Activated B cell treated with CpG ODN at 0.5 μM for 24 hours (primary cell): ENCODE measurements around the gene TGM5. TPM values are rescaled to one million over a fixed set of nuclear protein-coding genes. Genes with fewer than 3 reads are reported as not detected.
A peak's percentile ranks its signal among the peaks of the same experiment; 100 is the strongest.

Experiments
- ATAC-seq: fragments of 200-7000 bp; cut with Tn5 transposase; one replicate; pipeline ENCODE4 v1.10.0; 2021; ENCODE audit warnings: low read depth, mild to moderate bottlenecking, moderate library complexity
- CTCF ChIA-PET: fragments of 350-600 bp; sonication (Branson Sonifier 250); formaldehyde crosslinking; loops from one replicate; lab custom pipeline; 2021; ENCODE audit warnings: antibody characterized with exemption; lab: Charles Lee
- POLR2A ChIA-PET: fragments of 350-600 bp; sonication (Branson Sonifier 250); formaldehyde crosslinking; loops from one replicate; lab custom pipeline; 2021; ENCODE audit warnings: antibody characterized with exemption; lab: Charles Lee
- DNase-seq: peaks from one replicate; pipeline ENCODE4 v3.0.0; 2022
- H3K27ac Mint-ChIP-seq: one replicate; pipeline ENCODE4 v1.8.0; 2020; ENCODE audit warnings: mixed read lengths
- H3K27me3 Mint-ChIP-seq: one replicate; pipeline ENCODE4 v1.8.0; 2021; ENCODE audit warnings: mixed read lengths
- H3K36me3 Mint-ChIP-seq: one replicate; pipeline ENCODE4 v1.8.0; 2021; ENCODE audit warnings: low read depth, mixed read lengths
- H3K4me1 Mint-ChIP-seq: one replicate; pipeline ENCODE4 v1.8.0; 2021; ENCODE audit warnings: mixed read lengths
- H3K4me3 Mint-ChIP-seq: one replicate; pipeline ENCODE4 v1.8.0; 2020; ENCODE audit warnings: mild to moderate bottlenecking, mixed read lengths
- H3K9me3 Mint-ChIP-seq: one replicate; pipeline ENCODE4 v1.8.0; 2020; ENCODE audit warnings: mixed read lengths
- CTCF ChIP-seq: fragments of 200-600 bp; IDR thresholded peaks from one replicate; pipeline ENCODE4 v1.8.0; 2022; ENCODE audit warnings: antibody characterized with exemption, mild to moderate bottlenecking
- intact Hi-C: fragments of 100-400 bp; cut with micrococcal nuclease; formaldehyde crosslinking; loops from one replicate; pipeline ENCODE4 v1.15.1; 2024
- total RNA-seq: library from RNA; stranded (reverse); gene quantifications from 2 replicates; pipeline ENCODE4 v1.2.3, GENCODE V29; 2022

TGM5 gene
- total RNA-seq, 1 donor from 2014 or later, result 0.11 TPM

DNA sequence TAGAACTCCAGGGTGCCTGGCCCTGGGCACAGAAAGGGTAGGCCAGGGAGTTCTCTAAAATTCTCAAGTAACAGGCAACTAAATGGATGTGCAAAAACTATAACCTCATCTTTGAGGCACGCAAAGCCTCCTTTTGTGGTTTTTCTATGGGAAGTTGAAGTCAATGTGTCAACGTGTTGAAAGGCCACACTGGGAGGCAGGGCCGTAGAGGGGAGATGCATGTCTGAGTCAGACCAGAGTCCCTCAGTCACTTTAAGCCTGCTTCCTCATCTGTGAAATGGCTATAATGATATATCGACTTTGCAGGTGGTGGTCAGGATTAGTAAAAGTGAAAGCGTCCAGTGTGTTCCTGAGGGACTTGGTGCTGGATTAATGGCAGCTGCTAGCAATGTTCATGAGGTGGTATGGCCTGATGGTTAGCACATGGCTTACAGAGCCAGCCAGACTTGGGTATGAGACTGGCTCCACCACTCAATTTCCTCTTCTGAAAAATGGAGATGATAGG is 17.0 kb downstream of the TGM5 start:
- intact Hi-C loops, result no loop called here
- H3K9me3 Mint-ChIP-seq, result no peaks in the 10 kb centered on the region
- ATAC-seq (peak; percentile 36), DNase-seq (no peak)
- peaks cover 31% of the 10 kb centered on the region for H3K4me1 Mint-ChIP-seq
- no peak overlapping the region for H3K27ac Mint-ChIP-seq
- CTCF ChIA-PET, result interaction anchor here (1.5 kb wide), 1 partner anchor 24 kb away, joined by 5 read pairs; no protein-coding TSS in a partner anchor
- no peak for TF ChIP-seq CTCF
- H3K36me3 Mint-ChIP-seq, result no peaks in the 10 kb centered on the region
- POLR2A ChIA-PET, result no interaction called here
- H3K4me3 Mint-ChIP-seq, result no peak overlapping the region
- no peaks in the 10 kb centered on the region for H3K27me3 Mint-ChIP-seq

DNA sequence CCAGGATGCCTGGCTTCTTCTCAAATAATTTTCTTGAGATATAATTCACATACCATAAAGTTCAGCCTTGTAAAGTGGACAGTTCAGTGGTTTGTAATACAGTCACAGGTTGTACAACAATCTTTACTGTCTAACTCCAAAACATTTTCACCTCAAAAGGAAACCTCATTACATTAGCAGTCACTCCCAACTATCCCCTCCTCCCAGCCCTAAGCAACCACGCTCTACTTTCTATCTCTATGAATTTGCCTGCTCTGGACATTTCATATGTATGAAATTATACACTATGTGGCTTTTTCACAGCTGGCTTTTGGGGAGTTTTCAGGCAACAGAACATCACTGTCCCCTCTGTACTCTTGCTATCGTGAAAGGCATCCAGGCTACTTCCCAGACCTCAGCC is 17.5 kb downstream of the TGM5 start:
- no peaks in the 10 kb centered on the region for H3K36me3 Mint-ChIP-seq
- H3K4me1 Mint-ChIP-seq, result peaks cover 27% of the 10 kb centered on the region
- DNase-seq (no peak), ATAC-seq (no peak)
- H3K27me3 Mint-ChIP-seq, result no peaks in the 10 kb centered on the region
- H3K4me3 Mint-ChIP-seq, result no peak overlapping the region
- intact Hi-C loops, result no loop called here
- H3K9me3 Mint-ChIP-seq, result no peaks in the 10 kb centered on the region
- ChIA-PET CTCF (no interaction called here), POLR2A (no interaction called here)
- no peak for TF ChIP-seq CTCF
- H3K27ac Mint-ChIP-seq, result no peak overlapping the region

DNA sequence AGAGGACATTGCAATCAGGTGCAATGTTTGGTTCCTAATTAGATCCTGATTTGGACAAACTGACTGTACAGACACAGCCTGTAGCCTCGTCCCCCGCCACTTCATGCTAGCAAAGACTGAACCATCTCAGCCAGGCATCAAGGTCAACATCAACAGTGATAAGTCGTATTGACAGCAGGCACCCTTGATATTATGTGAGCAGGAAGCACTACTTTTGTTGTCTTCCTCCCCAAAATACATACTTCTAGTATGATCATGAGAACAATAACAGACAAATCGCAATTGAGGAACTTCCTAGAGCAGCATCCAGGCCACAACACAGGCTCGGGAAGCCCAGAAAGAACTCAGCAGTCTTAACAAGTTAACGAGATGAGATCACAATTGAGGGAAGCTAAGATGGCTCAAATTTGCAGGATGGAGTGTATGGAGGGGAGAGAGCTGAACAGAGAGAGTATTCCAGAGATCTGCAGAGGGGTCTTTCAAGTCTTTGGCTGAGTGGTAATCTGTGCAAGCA is 20.4 kb downstream of the TGM5 start:
- ChIA-PET POLR2A (no interaction called here), CTCF (interaction anchor here (1.9 kb wide), 1 partner anchor 21 kb away, joined by 7 read pairs; no protein-coding TSS in a partner anchor)
- no peak overlapping the region for H3K4me3 Mint-ChIP-seq
- H3K27me3 Mint-ChIP-seq, result no peaks in the 10 kb centered on the region
- no peak for DNase-seq
- H3K9me3 Mint-ChIP-seq, result no peaks in the 10 kb centered on the region
- H3K4me1 Mint-ChIP-seq, result peaks cover 10% of the 10 kb centered on the region
- no peaks in the 10 kb centered on the region for H3K36me3 Mint-ChIP-seq
- H3K27ac Mint-ChIP-seq, result no peak overlapping the region
- intact Hi-C loops, result no loop called here
- ATAC-seq, result no peak
- no peak for TF ChIP-seq CTCF

DNA sequence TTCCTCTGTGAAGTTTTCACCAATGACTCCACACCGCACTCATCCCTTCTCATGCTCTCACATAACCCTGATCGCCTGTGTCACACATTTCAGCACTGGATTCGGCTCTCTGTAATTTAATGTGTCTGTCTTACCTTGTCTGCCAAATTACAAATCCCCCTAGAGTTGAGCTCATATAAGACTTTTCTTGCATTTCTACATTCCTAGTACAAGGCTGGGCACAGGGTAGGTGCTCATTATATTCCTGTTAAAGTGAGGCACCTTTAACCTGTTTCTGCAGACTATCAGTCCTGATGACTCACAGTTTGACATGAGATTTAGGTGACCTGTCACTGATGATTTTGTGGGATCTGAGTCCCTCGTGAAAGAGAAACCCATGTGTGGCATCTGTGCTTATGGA is 22.6 kb downstream of the TGM5 start:
- H3K4me3 Mint-ChIP-seq, result no peak overlapping the region
- DNase-seq (no peak), ATAC-seq (no peak)
- H3K9me3 Mint-ChIP-seq, result no peaks in the 10 kb centered on the region
- H3K4me1 Mint-ChIP-seq, result peaks cover 4% of the 10 kb centered on the region
- TF ChIP-seq CTCF, result no peak
- ChIA-PET CTCF (no interaction called here), POLR2A (no interaction called here)
- no peaks in the 10 kb centered on the region for H3K27me3 Mint-ChIP-seq
- H3K36me3 Mint-ChIP-seq, result no peaks in the 10 kb centered on the region
- intact Hi-C loops, result no loop called here
- H3K27ac Mint-ChIP-seq, result no peak overlapping the region

GRCh38 chr15:43243020-43243645 is 23.6 kb downstream of the TGM5 start:
- no peaks in the 10 kb centered on the region for H3K36me3 Mint-ChIP-seq
- intact Hi-C loops, result no loop called here
- H3K4me1 Mint-ChIP-seq, result peaks cover 7% of the 10 kb centered on the region
- no peak for TF ChIP-seq CTCF
- H3K9me3 Mint-ChIP-seq, result no peaks in the 10 kb centered on the region
- CTCF ChIA-PET, result interaction anchor here (1.0 to 3.0 kb wide), 3 partner anchors 17 to 43 kb away, joined by 4 to 15 read pairs (median 5); no protein-coding TSS in a partner anchor
- no peak overlapping the region for H3K4me3 Mint-ChIP-seq
- H3K27ac Mint-ChIP-seq, result no peak overlapping the region
- H3K27me3 Mint-ChIP-seq, result no peaks in the 10 kb centered on the region
- no peak for ATAC-seq
- DNase-seq, result no peak
- POLR2A ChIA-PET, result no interaction called here
